Activated naive CD4-positive, alpha-beta T cell treated with anti-CD3 and anti-CD28 coated beads, Interleukin-2, amount 50 U/mL, for 16 hours (primary cell): ENCODE results near the gene EIF1AD.
"Not testable (repeated sequence)": the region's sequence is repeated elsewhere in the genome, so short reads cannot be mapped to it uniquely, and the experiment has no call there.

Source experiments
- DNase-seq: peaks from one replicate; pipeline ENCODE4 v3.0.0-alpha.2; 2020

The EIF1AD gene

GRCh38 chr11:66001942-66002647, at the start of gene EIF1AD, which contains the start of gene BANF1:
EIF1AD (minus strand) TSS chr11:66002157; CDS start chr11:66000389, 1,768 bp downstream.
BANF1 (plus strand) TSS chr11:66002503; CDS start chr11:66003251, 748 bp downstream.
- peak; percentile 90 for DNase-seq

GRCh38 chr11:66051371-66051765, 49.4 kb upstream of the EIF1AD start:
- no peak for DNase-seq

- no peak for DNase-seq
Observed at GRCh38 chr11:66050581-66051231, 48.7 kb upstream of the EIF1AD start.

- no peak for DNase-seq
Observed at GRCh38 chr11:66048547-66049323, 46.8 kb upstream of the EIF1AD start, which contains the start of gene GAL3ST3. GAL3ST3 (minus strand) TSS chr11:66049161; CDS start chr11:66045415, 3,746 bp downstream.

GRCh38 chr11:66047541-66048365, 45.8 kb upstream of the EIF1AD start:
- no peak for DNase-seq

GRCh38 chr11:66046901-66047300, 44.9 kb upstream of the EIF1AD start:
- DNase-seq, result no peak

GRCh38 chr11:66045177-66045639, 43.3 kb upstream of the EIF1AD start:
- DNase-seq, result peak; percentile 84

GRCh38 chr11:66044757-66045156, 42.8 kb upstream of the EIF1AD start:
- DNase-seq, result no peak

GRCh38 chr11:66042996-66043906, 41.3 kb upstream of the EIF1AD start:
- DNase-seq, result no peak

- no peak for DNase-seq
Observed at GRCh38 chr11:66042227-66042995, 40.5 kb upstream of the EIF1AD start.

- no peak for DNase-seq
Observed at GRCh38 chr11:66039765-66040164, 37.8 kb upstream of the EIF1AD start.

- DNase-seq, result no peak
Observed at GRCh38 chr11:66037327-66037726, 35.4 kb upstream of the EIF1AD start.

- no peak for DNase-seq
Observed at GRCh38 chr11:66036334-66036710, 34.4 kb upstream of the EIF1AD start.

- DNase-seq, result no peak
Observed at GRCh38 chr11:66035653-66036333, 33.8 kb upstream of the EIF1AD start.

- no peak for DNase-seq
Observed at GRCh38 chr11:66032957-66033735, 31.2 kb upstream of the EIF1AD start.

- no peak for DNase-seq
Observed at GRCh38 chr11:66026017-66026529, 24.1 kb upstream of the EIF1AD start, which contains the start of gene CATSPER1. CATSPER1 (minus strand) TSS chr11:66026479; CDS start chr11:66026379, 100 bp downstream.

GRCh38 chr11:66023186-66023440, 21.2 kb upstream of the EIF1AD start:
- not testable (repeated sequence) for DNase-seq

GRCh38 chr11:66022401-66023185, 20.6 kb upstream of the EIF1AD start:
- peak; percentile 81 for DNase-seq
